Skeletal muscle satellite cell (primary cell): Measurements from ENCODE around the gene PLXNC1.

ENCODE experiments used
- H3K27me3 ChIP-seq: 2 replicates; pipeline ENCODE4 v1.7.0; 2013; ENCODE audit warnings: low read length; ENCODE audit not compliant: control insufficient read depth, insufficient read depth
- H3K36me3 ChIP-seq: 2 replicates; pipeline ENCODE4 v1.7.0; 2013; ENCODE audit warnings: mild to moderate bottlenecking, control low read depth, low read length; ENCODE audit not compliant: insufficient read depth
- H3K4me1 ChIP-seq: 2 replicates; pipeline ENCODE4 v1.7.0; 2013; ENCODE audit warnings: low read length; ENCODE audit not compliant: control insufficient read depth, insufficient read depth
- H3K4me2 ChIP-seq: 2 replicates; pipeline ENCODE4 v1.7.0; 2013; ENCODE audit warnings: mild to moderate bottlenecking, low read length
- H3K4me3 ChIP-seq: 2 replicates; pipeline ENCODE4 v1.7.0; 2013; ENCODE audit warnings: low read length
- H3K9ac ChIP-seq: 2 replicates; pipeline ENCODE4 v1.7.0; 2013; ENCODE audit warnings: mild to moderate bottlenecking, low read depth, low read length, moderate library complexity
- H3K9me3 ChIP-seq: replicated peaks from 2 replicates; pipeline ENCODE4 v1.7.0; 2013; ENCODE audit warnings: mild to moderate bottlenecking, control low read depth, low read length

Gene PLXNC1

GRCh38 chr12:94326727-94327126, 178.3 kb downstream of the PLXNC1 start:
- peaks cover 8% of the 10 kb centered on the region for H3K36me3 ChIP-seq

DNA sequence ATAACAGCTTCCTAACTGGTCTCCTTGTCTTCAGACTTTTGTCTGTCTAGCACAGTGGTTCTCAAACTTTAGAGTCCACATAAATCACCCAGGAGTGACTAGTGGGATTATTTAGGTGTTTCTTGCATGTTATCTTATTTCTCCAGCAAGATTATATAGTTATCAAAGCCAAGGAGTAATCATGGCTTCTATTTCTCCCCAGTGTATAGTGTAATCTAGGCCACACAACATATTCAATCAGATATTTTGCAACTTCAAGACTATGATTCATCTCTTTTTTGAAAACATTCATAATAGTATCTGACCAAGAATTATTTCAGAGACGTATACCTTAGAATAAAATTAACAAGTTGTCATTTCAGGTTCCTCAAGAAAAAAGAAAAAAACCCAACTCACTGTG, 179.4 kb downstream of the PLXNC1 start:
- peaks cover 10% of the 10 kb centered on the region for H3K4me1 ChIP-seq
- no peaks in the 10 kb centered on the region for H3K9me3 ChIP-seq
- no peak overlapping the region for H3K9ac ChIP-seq
- no peaks in the 10 kb centered on the region for H3K27me3 ChIP-seq
- peaks cover 4% of the 10 kb centered on the region for H3K36me3 ChIP-seq
- no peak overlapping the region for H3K4me3 ChIP-seq
- H3K4me2 ChIP-seq = no peak overlapping the region

More at GRCh38 chr12:94326727-94327126, 178.3 kb downstream of the PLXNC1 start:
- Histone ChIP-seq H3K4me1 (peaks cover 10% of the 10 kb centered on the region), H3K4me3 (no peak overlapping the region), H3K9ac (no peak overlapping the region), H3K9me3 (no peaks in the 10 kb centered on the region), H3K27me3 (no peaks in the 10 kb centered on the region), H3K4me2 (no peak overlapping the region)

- Histone ChIP-seq H3K4me3 (no peak overlapping the region), H3K9me3 (no peaks in the 10 kb centered on the region), H3K36me3 (no peaks in the 10 kb centered on the region), H3K9ac (no peak overlapping the region), H3K4me2 (no peak overlapping the region), H3K27me3 (no peaks in the 10 kb centered on the region), H3K4me1 (peaks cover 10% of the 10 kb centered on the region)
Observed at GRCh38 chr12:94329366-94329765, 181.0 kb downstream of the PLXNC1 start.

DNA sequence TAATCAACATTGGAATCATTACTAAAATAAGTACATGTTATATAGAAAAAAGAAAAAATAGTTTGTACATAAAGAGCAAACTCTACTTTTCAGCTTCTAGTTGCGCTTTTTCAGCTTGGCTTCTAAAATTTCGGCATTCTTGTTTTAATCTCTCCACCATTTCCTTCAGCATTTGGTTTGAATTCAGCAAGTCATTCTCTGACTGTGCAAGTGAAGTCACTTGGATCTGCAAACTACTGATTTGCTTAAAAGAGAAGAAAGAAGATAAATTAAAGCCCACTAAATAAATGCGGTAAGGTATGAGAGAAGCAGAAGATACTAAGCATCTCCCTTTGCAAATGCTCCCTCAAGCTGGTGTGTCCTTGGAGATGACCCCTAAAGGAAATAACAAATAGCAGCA, 185.0 kb downstream of the PLXNC1 start:
- no peak overlapping the region for H3K4me3 ChIP-seq
- no peaks in the 10 kb centered on the region for H3K9me3 ChIP-seq
- no peak overlapping the region for H3K4me2 ChIP-seq
- H3K9ac ChIP-seq = no peak overlapping the region
- H3K27me3 ChIP-seq = no peaks in the 10 kb centered on the region
- H3K4me1 ChIP-seq = no peaks in the 10 kb centered on the region
- H3K36me3 ChIP-seq = no peaks in the 10 kb centered on the region

DNA sequence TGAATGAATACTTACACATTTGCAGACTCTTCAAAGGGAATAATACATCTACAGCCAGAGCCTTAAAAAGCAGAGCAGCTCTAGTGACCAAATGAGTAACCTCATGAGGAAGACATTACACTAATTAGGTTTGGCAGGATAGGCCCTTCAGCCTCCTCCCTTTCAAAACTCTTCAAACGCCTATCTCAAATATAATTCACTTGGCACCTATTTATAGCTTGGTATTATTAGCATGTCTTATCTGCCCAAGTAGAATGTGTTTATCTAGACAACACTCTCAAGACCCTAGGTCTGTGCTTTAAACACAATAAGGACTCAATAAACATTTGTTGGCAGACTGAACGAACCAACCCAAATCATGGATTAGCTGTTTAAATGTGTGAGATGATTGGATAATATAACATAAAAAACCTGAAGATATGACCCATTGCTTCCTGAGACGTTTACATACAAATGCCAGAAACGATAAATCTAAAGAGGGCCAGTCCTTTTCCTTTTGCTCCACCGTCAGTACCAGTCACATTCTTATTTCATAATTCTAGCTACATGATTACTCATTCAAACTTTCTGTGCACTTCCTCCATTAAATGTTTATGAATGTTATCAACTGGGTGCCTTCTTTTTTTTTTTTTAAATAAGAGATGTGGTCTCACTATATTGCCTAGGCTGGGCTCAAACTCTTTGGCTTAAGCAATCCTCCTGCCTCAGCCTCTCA, 188.0 kb downstream of the PLXNC1 start:
- Histone ChIP-seq H3K9me3 (no peaks in the 10 kb centered on the region), H3K4me3 (no peak overlapping the region), H3K9ac (no peak overlapping the region), H3K4me2 (no peak overlapping the region), H3K36me3 (no peaks in the 10 kb centered on the region), H3K27me3 (no peaks in the 10 kb centered on the region), H3K4me1 (no peaks in the 10 kb centered on the region)

- Histone ChIP-seq H3K9ac (no peak overlapping the region), H3K4me2 (no peak overlapping the region), H3K27me3 (no peaks in the 10 kb centered on the region), H3K4me3 (no peak overlapping the region), H3K9me3 (no peaks in the 10 kb centered on the region), H3K36me3 (no peaks in the 10 kb centered on the region), H3K4me1 (no peaks in the 10 kb centered on the region)
Observed at GRCh38 chr12:94338006-94338794, 189.8 kb downstream of the PLXNC1 start.

GRCh38 chr12:94340573-94340972, 192.2 kb downstream of the PLXNC1 start:
- H3K4me3 ChIP-seq = no peak overlapping the region
- no peaks in the 10 kb centered on the region for H3K9me3 ChIP-seq
- no peaks in the 10 kb centered on the region for H3K27me3 ChIP-seq
- no peak overlapping the region for H3K9ac ChIP-seq
- H3K4me1 ChIP-seq = no peaks in the 10 kb centered on the region
- H3K4me2 ChIP-seq = no peak overlapping the region
- no peaks in the 10 kb centered on the region for H3K36me3 ChIP-seq

DNA sequence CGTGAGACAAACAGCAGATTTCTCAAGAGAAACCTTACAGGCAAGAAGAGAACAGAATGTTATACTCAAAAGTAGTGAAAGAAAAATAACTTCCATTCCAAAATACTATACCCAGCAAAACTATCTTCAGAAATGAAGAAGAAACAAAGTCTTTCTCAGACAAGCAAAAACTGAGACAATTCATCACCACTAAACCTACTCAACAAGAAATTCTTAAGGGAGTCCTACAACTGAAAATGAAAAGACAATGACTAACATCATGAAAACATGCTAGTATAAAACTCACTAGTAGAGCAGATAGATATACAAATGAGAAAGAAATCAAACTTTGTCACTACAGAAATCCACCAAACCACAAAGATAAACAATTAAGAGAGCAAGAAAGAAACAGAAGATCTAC, 204.8 kb downstream of the PLXNC1 start:
- Histone ChIP-seq H3K9me3 (peaks cover 13% of the 10 kb centered on the region), H3K4me2 (no peak overlapping the region), H3K36me3 (peaks cover 3% of the 10 kb centered on the region), H3K9ac (no peak overlapping the region), H3K4me1 (no peaks in the 10 kb centered on the region), H3K27me3 (no peaks in the 10 kb centered on the region), H3K4me3 (no peak overlapping the region)
